Mucosa of stomach (tissue), 1 donor: Measurements from ENCODE around the gene CAMK2B.
"Not testable (repeated sequence)": the region's sequence is repeated elsewhere in the genome, so short reads cannot be mapped to it uniquely, and the experiment has no call there.

ENCODE experiments used
- H3K27me3 ChIP-seq: one replicate; pipeline ENCODE4 v1.7.0; 2013; ENCODE audit warnings: mild to moderate bottlenecking, low read length; ENCODE audit not compliant: control insufficient read depth, insufficient read depth
- H3K36me3 ChIP-seq: one replicate; pipeline ENCODE4 v1.7.0; 2013; ENCODE audit warnings: low read length; ENCODE audit not compliant: control insufficient read depth, insufficient read depth
- H3K4me1 ChIP-seq: one replicate; pipeline ENCODE4 v1.7.0; 2013; ENCODE audit warnings: mild to moderate bottlenecking, low read length; ENCODE audit not compliant: control insufficient read depth, insufficient read depth
- H3K4me3 ChIP-seq: one replicate; pipeline ENCODE4 v1.7.0; 2013; ENCODE audit warnings: low read length
- H3K9ac ChIP-seq: one replicate; pipeline ENCODE4 v1.7.0; 2013; ENCODE audit warnings: mild to moderate bottlenecking, low read length, moderate library complexity
- H3K9me3 ChIP-seq: one replicate; pipeline ENCODE4 v1.7.0; 2013; ENCODE audit warnings: mild to moderate bottlenecking, low read length, moderate library complexity; ENCODE audit not compliant: control insufficient read depth
- donor health status: Pancreatic carcinoma.

Gene CAMK2B

GRCh38 chr7:44177570-44178131, 147.7 kb downstream of the CAMK2B start:
- no peaks in the 10 kb centered on the region for H3K9me3 ChIP-seq
- peaks cover 5% of the 10 kb centered on the region for H3K27me3 ChIP-seq

GRCh38 chr7:44176486-44176885, 148.9 kb downstream of the CAMK2B start:
- no peak overlapping the region for H3K4me3 ChIP-seq
- H3K9me3 ChIP-seq: no peaks in the 10 kb centered on the region
- H3K27me3 ChIP-seq: peaks cover 5% of the 10 kb centered on the region
- no peaks in the 10 kb centered on the region for H3K4me1 ChIP-seq
- no peaks in the 10 kb centered on the region for H3K36me3 ChIP-seq
- H3K9ac ChIP-seq: no peak overlapping the region

More at GRCh38 chr7:44177570-44178131, 147.7 kb downstream of the CAMK2B start:
- no peak overlapping the region for H3K9ac ChIP-seq
- no peaks in the 10 kb centered on the region for H3K4me1 ChIP-seq
- H3K4me3 ChIP-seq: no peak overlapping the region
- no peaks in the 10 kb centered on the region for H3K36me3 ChIP-seq

- no peak overlapping the region for H3K4me3 ChIP-seq
- H3K9me3 ChIP-seq: no peaks in the 10 kb centered on the region
- H3K9ac ChIP-seq: no peak overlapping the region
Observed at GRCh38 chr7:44175730-44176129, 149.7 kb downstream of the CAMK2B start.

GRCh38 chr7:44174694-44174948, 150.8 kb downstream of the CAMK2B start:
- H3K4me3 ChIP-seq, H3K9me3 ChIP-seq, H3K9ac ChIP-seq, H3K36me3 ChIP-seq, H3K4me1 ChIP-seq, H3K27me3 ChIP-seq: not testable (repeated sequence)

More at GRCh38 chr7:44175730-44176129, 149.7 kb downstream of the CAMK2B start:
- peaks cover 5% of the 10 kb centered on the region for H3K27me3 ChIP-seq
- H3K36me3 ChIP-seq: no peaks in the 10 kb centered on the region
- no peaks in the 10 kb centered on the region for H3K4me1 ChIP-seq

GRCh38 chr7:44173911-44174693, 151.3 kb downstream of the CAMK2B start:
- no peaks in the 10 kb centered on the region for H3K36me3 ChIP-seq
- no peaks in the 10 kb centered on the region for H3K4me1 ChIP-seq
- H3K9me3 ChIP-seq: no peaks in the 10 kb centered on the region
- H3K27me3 ChIP-seq: peaks cover 4% of the 10 kb centered on the region
- H3K4me3 ChIP-seq: no peak overlapping the region
- H3K9ac ChIP-seq: no peak overlapping the region

GRCh38 chr7:44172803-44173424, 152.5 kb downstream of the CAMK2B start:
- Histone ChIP-seq H3K27me3 (no peaks in the 10 kb centered on the region), H3K4me3 (no peak overlapping the region), H3K4me1 (no peaks in the 10 kb centered on the region), H3K36me3 (no peaks in the 10 kb centered on the region), H3K9me3 (no peaks in the 10 kb centered on the region), H3K9ac (no peak overlapping the region)

GRCh38 chr7:44172352-44172751, 153.0 kb downstream of the CAMK2B start:
- Histone ChIP-seq H3K27me3 (no peaks in the 10 kb centered on the region), H3K4me3 (no peak overlapping the region), H3K9ac (no peak overlapping the region), H3K4me1 (no peaks in the 10 kb centered on the region), H3K9me3 (no peaks in the 10 kb centered on the region), H3K36me3 (no peaks in the 10 kb centered on the region)

- H3K36me3 ChIP-seq, H3K9me3 ChIP-seq, H3K4me3 ChIP-seq, H3K4me1 ChIP-seq, H3K9ac ChIP-seq, H3K27me3 ChIP-seq: not testable (repeated sequence)
Observed at GRCh38 chr7:44171901-44172300, 153.5 kb downstream of the CAMK2B start.

- H3K27me3 ChIP-seq: no peaks in the 10 kb centered on the region
- no peak overlapping the region for H3K4me3 ChIP-seq
- H3K4me1 ChIP-seq: no peaks in the 10 kb centered on the region
- H3K9ac ChIP-seq: no peak overlapping the region
- no peaks in the 10 kb centered on the region for H3K9me3 ChIP-seq
- H3K36me3 ChIP-seq: no peaks in the 10 kb centered on the region
Observed at GRCh38 chr7:44167920-44168319, 157.5 kb downstream of the CAMK2B start.
